Measurements from ENCODE around the gene FITM1. TPM values are rescaled to one million over a fixed set of nuclear protein-coding genes. Genes with fewer than 3 reads are reported as not detected.
A peak's percentile ranks its signal among the peaks of the same experiment; 100 is the strongest.

The FITM1 gene
- total RNA-seq, 1 experiment from 2014 or later = 0.72 TPM

DNA sequence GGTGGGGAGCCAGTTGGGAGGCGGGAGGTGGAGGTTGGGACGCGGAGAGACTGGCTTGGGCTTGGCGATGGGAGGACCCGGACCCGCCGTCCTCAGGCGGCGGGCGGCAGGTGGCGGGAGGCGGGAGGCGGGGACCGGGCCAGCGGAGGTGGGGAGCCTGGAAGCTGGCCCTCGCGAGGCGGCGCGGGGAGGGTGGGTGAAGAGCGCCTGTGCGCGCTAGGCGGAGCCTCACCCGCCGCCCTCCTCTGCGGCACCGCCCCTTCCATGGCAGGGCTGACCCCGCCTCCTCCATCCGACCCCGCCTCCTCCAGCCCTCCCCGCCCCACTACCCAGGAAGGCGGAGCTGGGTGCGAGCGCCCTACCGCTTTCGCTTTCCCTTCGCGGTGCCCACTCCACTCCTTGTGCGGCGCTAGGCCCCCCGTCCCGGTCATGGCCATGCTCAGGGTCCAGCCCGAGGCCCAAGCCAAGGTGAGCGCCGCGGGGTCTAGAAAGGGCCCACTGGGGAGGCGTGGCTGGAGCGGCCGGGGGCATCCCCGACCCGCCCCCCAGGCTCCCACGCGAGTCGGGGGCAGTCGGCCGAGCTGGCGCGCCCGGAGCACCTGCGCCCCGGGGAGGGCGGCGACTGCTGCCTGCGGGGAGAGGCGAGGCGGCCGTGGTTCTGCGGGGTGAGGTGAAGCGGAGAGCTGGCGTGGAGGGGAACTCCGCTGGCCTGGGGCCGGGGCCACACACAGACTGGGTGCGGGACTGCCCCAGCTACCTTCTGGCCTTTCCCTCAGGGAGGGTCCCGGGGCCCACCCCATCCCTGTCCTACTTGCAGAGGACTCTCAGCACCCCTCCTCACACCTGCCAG is 5.6 kb downstream of the FITM1 start, which contains the start of gene PSME1:
Gene PSME1 (plus strand): TSS at position 361 of the 850 bp plus-strand sequence. CDS start 69 bp downstream, at position 430.
- H2BK15ac ChIP-seq (ENCODE audit: low read depth, low read length) = no peak within 1 kb of the TSS
- H2AFZ ChIP-seq (ENCODE audit: low read length) = no peak within 1 kb of the TSS
- peaks cover 28 to 33% of the 10 kb centered on the region in 2 experiments for H3K4me1 Mint-ChIP-seq
- H2BK20ac ChIP-seq (ENCODE audit: low read depth, low read length, poor library complexity, severe bottlenecking) = no peak within 1 kb of the TSS
- no peak within 1 kb of the TSS for H3K4ac ChIP-seq (ENCODE audit: low read depth, low read length)
- H3K79me2 ChIP-seq (ENCODE audit: insufficient read depth, low read length) = peaks cover 3% of the 10 kb centered on the region; the same call in 1 of the 2 replicates
- TF ChIP-seq, protein P1, sequence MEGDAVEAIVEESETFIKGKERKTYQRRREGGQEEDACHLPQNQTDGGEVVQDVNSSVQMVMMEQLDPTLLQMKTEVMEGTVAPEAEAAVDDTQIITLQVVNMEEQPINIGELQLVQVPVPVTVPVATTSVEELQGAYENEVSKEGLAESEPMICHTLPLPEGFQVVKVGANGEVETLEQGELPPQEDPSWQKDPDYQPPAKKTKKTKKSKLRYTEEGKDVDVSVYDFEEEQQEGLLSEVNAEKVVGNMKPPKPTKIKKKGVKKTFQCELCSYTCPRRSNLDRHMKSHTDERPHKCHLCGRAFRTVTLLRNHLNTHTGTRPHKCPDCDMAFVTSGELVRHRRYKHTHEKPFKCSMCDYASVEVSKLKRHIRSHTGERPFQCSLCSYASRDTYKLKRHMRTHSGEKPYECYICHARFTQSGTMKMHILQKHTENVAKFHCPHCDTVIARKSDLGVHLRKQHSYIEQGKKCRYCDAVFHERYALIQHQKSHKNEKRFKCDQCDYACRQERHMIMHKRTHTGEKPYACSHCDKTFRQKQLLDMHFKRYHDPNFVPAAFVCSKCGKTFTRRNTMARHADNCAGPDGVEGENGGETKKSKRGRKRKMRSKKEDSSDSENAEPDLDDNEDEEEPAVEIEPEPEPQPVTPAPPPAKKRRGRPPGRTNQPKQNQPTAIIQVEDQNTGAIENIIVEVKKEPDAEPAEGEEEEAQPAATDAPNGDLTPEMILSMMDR (conservative IDR thresholded peaks at IDR 0.05) = no peak
- H3K4me1 ChIP-seq (ENCODE audit: insufficient read depth, low read length) = no peaks in the 10 kb centered on the region
- no peak within 1 kb of the TSS for H2BK5ac ChIP-seq (ENCODE audit: insufficient read length, low read length)
- H3K27ac ChIP-seq (ENCODE audit: insufficient read length, low read depth, low read length) = no peak within 1 kb of the TSS
- no CpG with 5 or more reads among the region's 75 CpGs for WGBS (ENCODE audit: extremely low coverage, insufficient read length, low lambda C conversion rate)
- no peaks in the 10 kb centered on the region for H3K27me3 Mint-ChIP-seq (ENCODE audit: low read depth)
- peak within 1 kb of the TSS; percentile 64 for H3K4me2 ChIP-seq (ENCODE audit: insufficient read depth, insufficient read length, low read length)
- H3K56ac ChIP-seq (ENCODE audit: insufficient read length, low read depth, low read length) = no peak within 1 kb of the TSS
- no peak within 1 kb of the TSS for H3K23ac ChIP-seq (ENCODE audit: insufficient read length, low read depth, low read length)
- H3K9ac ChIP-seq (ENCODE audit: extremely low read depth, insufficient read length, low read length) = no peak within 1 kb of the TSS
- no peak within 1 kb of the TSS for H3T11ph ChIP-seq (ENCODE audit: low read length)
- H4K91ac ChIP-seq (ENCODE audit: insufficient read length, low read depth, low read length) = no peak within 1 kb of the TSS
- H3K27me3 ChIP-seq (ENCODE audit: insufficient read depth, low read length) = no peaks in the 10 kb centered on the region
- no peak within 1 kb of the TSS for H2BK12ac ChIP-seq (ENCODE audit: insufficient read length, low read depth, low read length)
- H3K36me3 Mint-ChIP-seq (ENCODE audit: insufficient read depth in 1 of 3, low read depth in 3 of 3) = peaks cover 22 to 34% (median 27%) of the 10 kb centered on the region in 3 experiments
- peaks cover 10% of the 10 kb centered on the region for H3K23me2 ChIP-seq (ENCODE audit: insufficient read length, low read depth, low read length, poor library complexity, severe bottlenecking)
- peak within 1 kb of the TSS; percentile 55 to 93 (median 82); a peak in 5 of 7 replicates for H3K27ac Mint-ChIP-seq
- H3K9me3 ChIP-seq (ENCODE audit: control insufficient read depth, low read depth, low read length) = no peaks in the 10 kb centered on the region
- no peak within 1 kb of the TSS for H2BK120ac ChIP-seq (ENCODE audit: low read depth, low read length, poor library complexity, severe bottlenecking)
- no peak within 1 kb of the TSS for H4K5ac ChIP-seq (ENCODE audit: insufficient read length, low read depth, low read length)
- H3K79me1 ChIP-seq (ENCODE audit: insufficient read depth, low read depth, low read length, poor library complexity, severe bottlenecking) = peaks cover 2% of the 10 kb centered on the region
- no peak within 1 kb of the TSS for H3K18ac ChIP-seq (ENCODE audit: insufficient read length, low read depth, low read length)
- H4K20me1 ChIP-seq (ENCODE audit: control insufficient read depth, insufficient read depth, insufficient read length) = no peaks in the 10 kb centered on the region
- H3K14ac ChIP-seq (ENCODE audit: insufficient read depth, low read length) = 0 out of 2 replicates have a peak within 1 kb of the TSS, but pooled peaks have one; percentile 59
- H4K8ac ChIP-seq (replicated peaks; ENCODE audit: insufficient read length, low read depth, low read length) = no peak within 1 kb of the TSS
- DNase-seq = peak; percentile 93
- 0 out of 5 replicates have a peak, but pooled peaks cover 0 to 2% of the 10 kb centered on the region in 2 experiments for H3K9me3 Mint-ChIP-seq
- H3K4me3 Mint-ChIP-seq = peak within 1 kb of the TSS; percentile 82 to 89
- H2AK5ac ChIP-seq (ENCODE audit: insufficient read length, low read length) = no peak within 1 kb of the TSS

Data from H9 (cell line).